Bronchial epithelial cell (primary cell): ENCODE data around the gene DZIP3. TPM values are rescaled to one million over a fixed set of nuclear protein-coding genes. Genes with fewer than 3 reads are reported as not detected.

Experiments
- DNase-seq: peaks from one replicate; pipeline ENCODE4 v3.0.0-alpha.2; 2010; ENCODE audit warnings: low read depth
- FAIRE-seq: peaks from 2 replicates; lab custom pipeline; 2011; peaks lifted over from hg19 to GRCh38; lab: Jason Lieb, UNC
- H3K27me3 ChIP-seq: 2 replicates; pipeline ENCODE4 v1.5.1; 2011; ENCODE audit warnings: low read length; ENCODE audit not compliant: control insufficient read depth, insufficient read depth
- H3K36me3 ChIP-seq: 2 replicates; pipeline ENCODE4 v1.5.1; 2011; ENCODE audit warnings: low read length; ENCODE audit not compliant: control insufficient read depth, insufficient read depth
- H3K4me3 ChIP-seq: 2 replicates; pipeline ENCODE4 v1.5.1; 2011; ENCODE audit warnings: mild to moderate bottlenecking, low read depth, low read length, control low read depth
- CTCF ChIP-seq: IDR thresholded peaks from 2 replicates; pipeline ENCODE4 v1.5.1; 2011; ENCODE audit warnings: mild to moderate bottlenecking, moderate library complexity, low read length, control low read depth, inconsistent platforms; ENCODE audit not compliant: insufficient read depth, severe bottlenecking
- total RNA-seq: library from RNA; depleted of rRNA; stranded (reverse); fragments of >200 nt; gene quantifications from 2 replicates; pipeline ENCODE4 v1.2.1, GENCODE V29; 2014

The DZIP3 gene
- total RNA-seq, 1 donor from 2014 or later: 1.6 TPM

GRCh38 chr3:108552267-108553159, 37.0 kb upstream of the DZIP3 start:
- peak; percentile 54 for DNase-seq

DNA sequence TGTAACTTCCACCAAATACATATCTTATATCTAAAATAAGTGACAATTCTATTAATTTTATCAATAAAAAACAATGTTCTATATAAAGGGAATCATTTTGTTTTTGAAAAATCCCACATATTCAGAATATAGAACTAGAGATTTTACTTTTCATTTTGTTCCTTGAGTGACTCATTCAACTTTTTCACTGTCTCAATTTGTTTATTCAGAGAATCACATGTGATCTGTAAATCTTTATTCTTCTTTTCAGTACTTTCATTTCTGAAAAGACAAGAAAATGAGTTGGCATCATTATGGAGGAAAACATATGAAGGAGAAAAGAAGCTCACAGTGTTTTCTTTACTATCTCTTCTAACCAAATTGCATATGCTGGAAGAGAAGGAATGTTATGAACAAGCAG, 35.3 kb upstream of the DZIP3 start:
- Histone ChIP-seq H3K4me3 (no peak overlapping the region), H3K27me3 (no peaks in the 10 kb centered on the region), H3K36me3 (no peaks in the 10 kb centered on the region)
- TF ChIP-seq CTCF: no peak
- FAIRE-seq (no peak), DNase-seq (peak; percentile 17)

More at GRCh38 chr3:108552267-108553159, 37.0 kb upstream of the DZIP3 start:
- no peak overlapping the region for H3K4me3 ChIP-seq
- peak; percentile 36 for TF ChIP-seq CTCF
- H3K27me3 ChIP-seq: no peaks in the 10 kb centered on the region
- FAIRE-seq: no peak
- H3K36me3 ChIP-seq: no peaks in the 10 kb centered on the region

- H3K4me3 ChIP-seq: no peak overlapping the region
- H3K27me3 ChIP-seq: no peaks in the 10 kb centered on the region
- TF ChIP-seq CTCF: no peak
- FAIRE-seq: no peak
- DNase-seq: no peak
- no peaks in the 10 kb centered on the region for H3K36me3 ChIP-seq
These were observed 34.5 kb upstream of the DZIP3 start for GRCh38 chr3:108554913-108555571.

- Histone ChIP-seq H3K27me3 (no peaks in the 10 kb centered on the region), H3K36me3 (no peaks in the 10 kb centered on the region), H3K4me3 (no peak overlapping the region)
- no peak for FAIRE-seq
- TF ChIP-seq CTCF: no peak
- DNase-seq: no peak
These were observed 33.4 kb upstream of the DZIP3 start for GRCh38 chr3:108555966-108556581.

- Histone ChIP-seq H3K4me3 (no peak overlapping the region), H3K27me3 (no peaks in the 10 kb centered on the region), H3K36me3 (no peaks in the 10 kb centered on the region)
- no peak for TF ChIP-seq CTCF
- DNase-seq (no peak), FAIRE-seq (no peak)
These were observed 27.0 kb upstream of the DZIP3 start for GRCh38 chr3:108562565-108562964.
